Fibroblast of villous mesenchyme (primary cell): ENCODE data around the gene GASK1B. TPM values are rescaled to one million over a fixed set of nuclear protein-coding genes. Genes with fewer than 3 reads are reported as not detected.

Experiments
- DNase-seq: peaks from one replicate; pipeline ENCODE4 v3.0.0-alpha.2; 2010; ENCODE audit warnings: low read depth
- H3K4me3 ChIP-seq: 2 replicates; pipeline ENCODE4 v1.5.1; 2011; ENCODE audit warnings: low read depth, mild to moderate bottlenecking, low read length
- total RNA-seq: library from RNA; depleted of rRNA; stranded (reverse); fragments of >200 nt; gene quantifications from 2 replicates; pipeline ENCODE4 v1.2.3, GENCODE V29; 2012
- TF ChIP-seq, protein P1 (sequence below): IDR thresholded peaks from 2 replicates; pipeline ENCODE4 v1.5.1; 2012; ENCODE audit warnings: low read depth, mild to moderate bottlenecking, low read length; ENCODE audit not compliant: insufficient read depth

The GASK1B gene
- 59.6 and 73.8 TPM in 2 replicates for total RNA-seq

DNA sequence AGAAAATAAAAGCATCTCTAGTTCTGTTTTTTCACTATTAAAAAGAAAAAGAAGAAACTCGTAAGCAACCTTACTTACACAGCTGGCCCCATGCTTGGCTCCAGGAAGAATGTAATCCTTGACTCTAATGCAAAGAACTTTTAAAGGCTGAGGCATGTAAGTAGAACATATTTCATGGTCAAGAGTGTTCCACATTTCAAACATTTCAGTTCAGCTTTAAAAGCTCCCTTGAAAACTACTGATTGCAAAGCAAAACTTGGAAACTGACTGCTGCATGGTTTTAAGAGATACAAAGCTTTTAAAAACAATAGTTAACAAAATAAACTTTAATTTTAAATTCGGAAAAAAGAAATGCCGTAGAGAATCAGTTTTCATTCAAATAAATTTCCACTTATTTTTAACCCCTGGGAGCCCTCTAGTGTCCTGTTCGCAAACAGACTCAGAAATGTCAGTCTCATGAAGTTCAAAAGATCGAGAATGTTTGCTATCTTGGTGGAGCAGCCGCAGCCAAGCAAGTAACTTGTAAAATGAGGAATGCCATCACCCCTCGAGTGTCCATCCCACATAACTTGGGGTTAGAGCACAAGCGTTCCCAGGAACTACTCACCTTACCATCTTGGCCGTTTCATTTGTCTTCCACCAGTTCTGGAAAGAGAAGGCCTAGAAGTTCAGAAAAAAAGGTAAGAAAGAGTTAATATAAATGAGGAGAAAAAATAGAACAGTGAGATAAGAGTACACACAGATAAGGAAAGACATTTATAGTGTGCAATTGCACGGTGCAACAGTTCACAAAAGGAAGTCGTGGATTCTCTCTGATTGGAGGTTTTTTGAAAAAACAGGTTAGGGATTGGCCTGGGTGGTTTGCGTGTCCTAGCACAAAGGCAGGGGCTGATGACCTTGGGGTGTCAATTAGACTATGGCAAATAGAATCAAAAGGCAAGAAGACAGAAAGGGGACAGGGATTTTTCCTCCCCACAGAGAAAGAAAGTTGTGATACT lies at the start of gene GASK1B:
GASK1B (minus strand) TSS at position 765 of the 998 bp plus-strand sequence. CDS start 1,650 bp downstream, outside the sequence.
- TF ChIP-seq, protein P1, sequence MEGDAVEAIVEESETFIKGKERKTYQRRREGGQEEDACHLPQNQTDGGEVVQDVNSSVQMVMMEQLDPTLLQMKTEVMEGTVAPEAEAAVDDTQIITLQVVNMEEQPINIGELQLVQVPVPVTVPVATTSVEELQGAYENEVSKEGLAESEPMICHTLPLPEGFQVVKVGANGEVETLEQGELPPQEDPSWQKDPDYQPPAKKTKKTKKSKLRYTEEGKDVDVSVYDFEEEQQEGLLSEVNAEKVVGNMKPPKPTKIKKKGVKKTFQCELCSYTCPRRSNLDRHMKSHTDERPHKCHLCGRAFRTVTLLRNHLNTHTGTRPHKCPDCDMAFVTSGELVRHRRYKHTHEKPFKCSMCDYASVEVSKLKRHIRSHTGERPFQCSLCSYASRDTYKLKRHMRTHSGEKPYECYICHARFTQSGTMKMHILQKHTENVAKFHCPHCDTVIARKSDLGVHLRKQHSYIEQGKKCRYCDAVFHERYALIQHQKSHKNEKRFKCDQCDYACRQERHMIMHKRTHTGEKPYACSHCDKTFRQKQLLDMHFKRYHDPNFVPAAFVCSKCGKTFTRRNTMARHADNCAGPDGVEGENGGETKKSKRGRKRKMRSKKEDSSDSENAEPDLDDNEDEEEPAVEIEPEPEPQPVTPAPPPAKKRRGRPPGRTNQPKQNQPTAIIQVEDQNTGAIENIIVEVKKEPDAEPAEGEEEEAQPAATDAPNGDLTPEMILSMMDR = peak; percentile 75
- peak; percentile 88 for DNase-seq
- peak within 1 kb of the TSS; percentile 74 for H3K4me3 ChIP-seq

DNA sequence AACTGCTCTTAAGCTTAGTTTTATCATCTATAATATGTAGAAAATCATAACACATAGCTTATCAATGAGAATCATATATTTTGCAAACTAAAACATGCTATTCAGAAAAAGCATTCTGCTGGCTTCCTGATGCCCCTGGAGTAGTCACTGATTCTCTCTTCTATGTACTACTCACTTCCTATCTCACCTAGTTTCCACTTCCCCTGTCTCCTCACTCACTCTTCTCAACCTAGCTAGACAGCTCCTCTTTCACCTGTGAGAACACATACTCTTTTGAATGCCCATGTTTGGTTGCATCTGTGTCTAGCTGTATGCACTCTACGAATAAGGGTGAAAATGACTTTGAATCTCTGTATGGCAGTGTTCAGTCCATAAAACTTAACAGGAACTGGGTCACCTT lies 46.8 kb upstream of the GASK1B start:
- H3K4me3 ChIP-seq = no peak overlapping the region
- no peak for DNase-seq
- TF ChIP-seq, protein P1 = no peak

DNA sequence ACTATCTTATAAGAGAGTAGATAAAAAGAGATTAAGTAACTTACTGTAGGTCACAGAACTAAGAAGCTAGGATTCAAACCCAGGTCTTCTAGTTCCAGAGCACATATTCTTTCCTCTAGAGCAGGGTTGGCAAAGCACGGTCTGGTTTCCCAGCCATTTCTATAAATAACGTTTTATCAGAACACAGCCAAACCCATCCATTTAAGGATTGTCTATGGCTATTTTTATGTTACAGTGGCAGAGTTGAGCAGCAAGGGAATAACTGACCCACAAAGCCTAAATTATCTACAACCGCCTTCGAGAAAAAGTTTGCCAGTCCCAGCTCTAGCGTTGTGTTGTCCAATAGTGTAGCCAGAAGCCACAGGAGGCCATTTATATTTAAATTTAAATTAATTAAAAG lies 44.9 kb upstream of the GASK1B start:
- no peak overlapping the region for H3K4me3 ChIP-seq
- no peak for DNase-seq
- TF ChIP-seq, protein P1 = no peak

DNA sequence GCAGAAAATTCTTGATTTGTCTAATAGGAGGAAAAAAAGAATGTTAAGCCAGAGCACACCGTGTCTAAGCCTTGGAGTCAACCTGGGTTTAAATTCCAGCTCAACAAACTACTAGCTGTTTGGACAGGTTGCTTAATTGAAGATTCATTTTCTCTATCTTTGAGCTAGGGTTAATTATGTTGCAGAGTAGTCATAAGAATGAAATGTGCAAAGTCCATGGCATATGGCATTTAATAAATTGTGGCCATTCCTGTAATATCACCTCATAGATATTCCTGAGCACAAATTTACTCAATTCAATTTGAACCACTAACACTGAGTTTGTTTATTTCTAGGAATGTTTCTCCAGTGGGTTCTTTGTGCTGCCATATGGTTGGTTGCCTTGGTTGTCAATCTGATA lies 42.0 kb upstream of the GASK1B start:
- TF ChIP-seq, protein P1 = no peak
- no peak overlapping the region for H3K4me3 ChIP-seq
- DNase-seq = no peak

DNA sequence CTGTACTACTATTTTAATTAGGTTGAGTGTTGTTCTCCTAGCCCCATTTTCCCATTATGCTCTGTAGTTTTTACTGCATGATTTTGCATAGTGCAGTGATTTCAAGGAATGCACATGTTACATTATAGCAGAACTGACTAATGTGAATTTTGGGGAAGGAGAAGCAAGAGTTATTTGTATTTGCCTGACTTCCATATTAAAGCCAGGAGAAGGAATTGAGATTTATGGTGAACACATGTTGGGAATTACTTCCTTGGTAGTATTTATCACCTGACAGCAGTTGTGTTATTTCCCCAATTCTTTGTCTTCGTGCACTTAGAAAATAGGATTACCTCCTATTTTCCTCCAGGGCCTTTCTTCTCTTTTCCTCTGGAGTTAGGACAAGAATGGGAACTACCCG lies 40.6 kb upstream of the GASK1B start:
- H3K4me3 ChIP-seq = no peak overlapping the region
- DNase-seq = no peak
- TF ChIP-seq, protein P1 = no peak

DNA sequence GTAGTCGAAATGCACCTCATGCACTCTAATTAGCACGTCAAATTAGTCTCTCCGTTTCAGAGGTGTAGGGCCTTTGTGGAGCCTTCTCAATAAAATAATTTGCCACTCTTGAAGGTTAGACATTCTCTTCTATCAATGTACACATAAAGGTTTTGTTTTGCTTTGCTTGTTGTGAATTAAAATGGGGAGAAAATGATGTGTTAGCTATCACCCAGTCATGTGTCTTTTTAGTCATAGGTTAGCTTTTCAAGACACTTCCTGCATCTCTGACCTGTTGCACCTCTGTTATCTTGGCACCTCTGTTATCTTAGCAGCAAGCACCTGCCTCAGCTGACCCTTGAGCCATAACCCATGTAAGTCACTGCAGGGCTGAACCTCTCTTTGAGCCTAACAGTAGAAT lies 38.4 kb upstream of the GASK1B start:
- TF ChIP-seq, protein P1 = no peak
- H3K4me3 ChIP-seq = peak overlapping the region; percentile 62
- no peak for DNase-seq
